ENCODE results near the gene UBE2QL1.

- TF ChIP-seq ZNF274 (IDR thresholded peaks at IDR 0.05; ENCODE audit: low read depth, low read length) (no peak), SUZ12 (IDR thresholded peaks at IDR 0.05; ENCODE audit: extremely low read depth, insufficient read depth, insufficient read length) (no peak), YY1 (IDR thresholded peaks at IDR 0.05; ENCODE audit: insufficient read depth, insufficient read length) (no peak)
Measured at GRCh38 chr5:6486074-6486473, 37.4 kb downstream of the UBE2QL1 start.

Measured in NT2/D1 (cell line).